ENCODE data around the gene ANKRD37.

DNA sequence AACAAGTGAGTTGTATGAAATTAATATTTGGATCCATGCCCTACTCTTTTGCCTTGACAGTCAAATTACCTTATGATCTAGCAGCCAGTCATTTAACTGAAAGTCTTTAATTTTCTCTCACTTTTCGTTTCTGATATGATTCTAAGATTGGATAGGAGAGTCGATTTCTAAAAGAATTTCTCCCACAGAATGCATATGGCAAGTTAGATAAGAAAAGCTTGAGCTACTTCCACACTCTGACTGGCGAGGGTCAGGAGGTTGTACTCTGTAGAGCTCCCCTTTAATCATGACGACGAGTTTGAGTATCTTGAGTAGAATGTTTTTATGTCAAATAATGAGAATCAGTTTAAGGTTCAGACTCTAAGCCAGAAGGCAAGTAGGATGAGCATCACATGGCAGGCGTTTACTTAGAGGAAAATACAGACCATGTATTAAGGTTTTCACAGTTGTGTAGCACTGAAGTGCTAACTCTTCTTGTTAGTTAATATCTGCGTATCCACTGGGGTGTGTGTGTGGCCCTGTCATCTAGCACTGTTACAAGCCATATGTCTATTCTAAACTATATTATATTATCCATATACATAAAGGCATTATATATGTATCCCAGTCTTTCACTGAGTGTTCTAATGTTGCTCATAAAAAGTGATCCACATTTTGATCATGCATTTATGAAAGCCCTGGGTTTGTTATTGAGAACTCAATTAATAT is 38.8 kb upstream of the ANKRD37 start:
- TF ChIP-seq, protein P1, sequence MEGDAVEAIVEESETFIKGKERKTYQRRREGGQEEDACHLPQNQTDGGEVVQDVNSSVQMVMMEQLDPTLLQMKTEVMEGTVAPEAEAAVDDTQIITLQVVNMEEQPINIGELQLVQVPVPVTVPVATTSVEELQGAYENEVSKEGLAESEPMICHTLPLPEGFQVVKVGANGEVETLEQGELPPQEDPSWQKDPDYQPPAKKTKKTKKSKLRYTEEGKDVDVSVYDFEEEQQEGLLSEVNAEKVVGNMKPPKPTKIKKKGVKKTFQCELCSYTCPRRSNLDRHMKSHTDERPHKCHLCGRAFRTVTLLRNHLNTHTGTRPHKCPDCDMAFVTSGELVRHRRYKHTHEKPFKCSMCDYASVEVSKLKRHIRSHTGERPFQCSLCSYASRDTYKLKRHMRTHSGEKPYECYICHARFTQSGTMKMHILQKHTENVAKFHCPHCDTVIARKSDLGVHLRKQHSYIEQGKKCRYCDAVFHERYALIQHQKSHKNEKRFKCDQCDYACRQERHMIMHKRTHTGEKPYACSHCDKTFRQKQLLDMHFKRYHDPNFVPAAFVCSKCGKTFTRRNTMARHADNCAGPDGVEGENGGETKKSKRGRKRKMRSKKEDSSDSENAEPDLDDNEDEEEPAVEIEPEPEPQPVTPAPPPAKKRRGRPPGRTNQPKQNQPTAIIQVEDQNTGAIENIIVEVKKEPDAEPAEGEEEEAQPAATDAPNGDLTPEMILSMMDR (IDR thresholded peaks at IDR 0.05; ENCODE audit: low read length) = no peak
- TF ChIP-seq EZH2phosphoT487 (IDR thresholded peaks at IDR 0.05; ENCODE audit: low read length) = no peak

Data from MM.1S (cell line).